HG03064 (cell line): ENCODE data around the gene STK24.

ENCODE experiments used
- ATAC-seq: cut with Tn5 transposase; IDR thresholded peaks from one replicate; pipeline ENCODE4 v1.9.1; 2021; ENCODE audit warnings: low read depth; ENCODE audit not compliant: unreplicated experiment

The STK24 gene

GRCh38 chr13:98442391-98443230, 134.3 kb downstream of the STK24 start:
- no peak for ATAC-seq

- no peak for ATAC-seq
Measured at GRCh38 chr13:98441056-98441676, 135.7 kb downstream of the STK24 start.

GRCh38 chr13:98440390-98441055, 136.4 kb downstream of the STK24 start:
- ATAC-seq = no peak

GRCh38 chr13:98439896-98440295, 137.0 kb downstream of the STK24 start:
- ATAC-seq = no peak

GRCh38 chr13:98439126-98439828, 137.6 kb downstream of the STK24 start:
- no peak for ATAC-seq

- ATAC-seq = no peak
Measured at GRCh38 chr13:98438246-98439125, 138.4 kb downstream of the STK24 start.

GRCh38 chr13:98436233-98436910, 140.5 kb downstream of the STK24 start:
- ATAC-seq = no peak

- ATAC-seq = no peak
Measured at GRCh38 chr13:98435376-98435775, 141.5 kb downstream of the STK24 start.

- no peak for ATAC-seq
Measured at GRCh38 chr13:98434060-98434459, 142.8 kb downstream of the STK24 start.

GRCh38 chr13:98433654-98434053, 143.3 kb downstream of the STK24 start:
- ATAC-seq = no peak

GRCh38 chr13:98432638-98433037, 144.3 kb downstream of the STK24 start:
- no peak for ATAC-seq

- ATAC-seq = no peak
Measured at GRCh38 chr13:98429977-98430736, 146.8 kb downstream of the STK24 start.

GRCh38 chr13:98429531-98429930, 147.4 kb downstream of the STK24 start:
- ATAC-seq = no peak

- ATAC-seq = no peak
Measured at GRCh38 chr13:98429081-98429480, 147.8 kb downstream of the STK24 start.

GRCh38 chr13:98428256-98428966, 148.5 kb downstream of the STK24 start:
- no peak for ATAC-seq

- ATAC-seq = no peak
Measured at GRCh38 chr13:98427331-98427995, 149.4 kb downstream of the STK24 start.

- no peak for ATAC-seq
Measured at GRCh38 chr13:98423417-98423816, 153.5 kb downstream of the STK24 start.

GRCh38 chr13:98422046-98422445, 154.9 kb downstream of the STK24 start:
- ATAC-seq = no peak
